HG03571 (cell line): ENCODE results near the gene CD93.

Experiments used
- ATAC-seq: cut with Tn5 transposase; IDR thresholded peaks from one replicate; pipeline ENCODE4 v1.9.1; 2021; ENCODE audit not compliant: unreplicated experiment

The CD93 gene

DNA sequence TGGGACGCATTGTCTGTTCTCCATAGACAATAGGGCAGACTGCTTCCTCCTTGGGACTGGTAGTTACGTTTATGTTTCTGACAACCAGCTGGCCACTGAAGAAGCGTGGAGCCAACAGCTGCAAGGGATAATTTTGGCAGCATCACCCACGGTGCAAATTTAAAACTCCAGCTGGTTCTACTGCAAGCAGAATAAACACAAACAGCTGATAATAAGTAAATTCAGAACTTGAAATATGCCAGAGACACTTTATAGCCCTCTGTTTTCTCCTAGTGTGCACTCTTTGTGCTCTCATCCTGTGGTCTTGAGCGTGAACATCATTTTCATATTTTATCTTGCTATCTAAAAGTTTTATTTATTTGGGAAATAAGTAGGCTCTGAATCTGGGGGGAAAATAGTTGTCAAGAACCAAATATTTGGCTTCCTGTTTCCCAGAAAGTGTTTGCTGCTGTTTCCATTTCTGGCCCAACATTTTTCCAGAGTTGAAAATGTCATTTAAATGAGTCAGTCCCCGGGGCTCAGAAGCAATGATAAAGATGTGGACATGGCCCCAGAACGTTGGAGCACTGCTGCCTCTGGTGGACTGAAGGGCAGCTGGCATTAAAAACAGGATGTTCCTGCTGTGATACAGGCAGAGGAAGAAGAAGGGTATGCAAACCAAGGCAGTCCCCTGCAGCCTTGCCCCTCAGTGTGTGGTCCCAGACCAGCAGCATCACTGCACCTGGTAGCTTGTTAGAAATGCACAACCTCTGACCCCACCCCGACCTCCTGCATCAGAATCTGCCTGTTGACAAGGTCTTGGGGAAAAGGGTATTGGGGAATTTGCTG, 24.2 kb downstream of the CD93 start:
- ATAC-seq = no peak

DNA sequence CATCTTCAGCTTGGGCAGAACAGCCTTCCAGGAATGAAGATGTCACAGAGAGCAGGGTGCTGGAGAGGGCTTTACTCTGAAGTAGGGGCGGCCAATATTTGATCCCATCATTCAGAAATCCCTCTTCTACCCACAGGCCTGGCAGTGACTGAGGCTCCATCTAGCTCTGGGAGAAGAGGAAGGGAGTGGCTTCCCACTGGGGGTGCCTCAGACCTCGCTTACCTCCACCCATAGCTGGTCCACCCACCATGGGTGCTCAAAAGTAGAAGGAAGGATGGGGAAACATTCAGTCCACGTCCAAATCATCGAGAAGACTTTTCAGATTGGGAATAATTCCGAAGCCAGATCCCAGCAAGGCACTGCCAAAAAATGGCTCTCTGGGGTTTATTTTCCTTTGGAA, 24.9 kb downstream of the CD93 start:
- ATAC-seq = no peak

GRCh38 chr20:23060629-23061028, 25.5 kb downstream of the CD93 start:
- ATAC-seq = no peak

DNA sequence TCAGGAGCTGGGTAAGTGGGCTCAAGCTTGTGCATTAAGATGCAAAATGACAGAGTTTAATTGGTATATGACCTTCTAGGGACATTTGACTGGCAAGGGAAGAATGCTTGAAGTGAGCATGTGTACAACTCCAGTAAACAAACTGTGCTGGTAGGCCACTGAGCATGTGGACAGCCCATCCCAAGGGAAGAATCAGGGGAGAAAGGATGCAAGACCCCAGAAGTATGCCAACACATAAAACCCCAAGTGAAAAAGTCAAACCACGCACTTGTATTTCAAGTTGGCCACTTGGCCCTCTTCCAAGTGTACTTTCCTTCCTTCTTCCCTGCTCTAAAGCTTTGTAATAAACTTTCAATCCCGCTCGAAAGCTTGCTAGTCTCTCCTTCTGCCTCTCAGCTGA, 26.3 kb downstream of the CD93 start:
- ATAC-seq = no peak

- no peak for ATAC-seq
These were observed 27.1 kb downstream of the CD93 start for GRCh38 chr20:23059001-23059400.

- ATAC-seq = no peak
These were observed 27.9 kb downstream of the CD93 start for GRCh38 chr20:23058240-23058639.

- no peak for ATAC-seq
These were observed 33.2 kb downstream of the CD93 start for GRCh38 chr20:23052904-23053303.

DNA sequence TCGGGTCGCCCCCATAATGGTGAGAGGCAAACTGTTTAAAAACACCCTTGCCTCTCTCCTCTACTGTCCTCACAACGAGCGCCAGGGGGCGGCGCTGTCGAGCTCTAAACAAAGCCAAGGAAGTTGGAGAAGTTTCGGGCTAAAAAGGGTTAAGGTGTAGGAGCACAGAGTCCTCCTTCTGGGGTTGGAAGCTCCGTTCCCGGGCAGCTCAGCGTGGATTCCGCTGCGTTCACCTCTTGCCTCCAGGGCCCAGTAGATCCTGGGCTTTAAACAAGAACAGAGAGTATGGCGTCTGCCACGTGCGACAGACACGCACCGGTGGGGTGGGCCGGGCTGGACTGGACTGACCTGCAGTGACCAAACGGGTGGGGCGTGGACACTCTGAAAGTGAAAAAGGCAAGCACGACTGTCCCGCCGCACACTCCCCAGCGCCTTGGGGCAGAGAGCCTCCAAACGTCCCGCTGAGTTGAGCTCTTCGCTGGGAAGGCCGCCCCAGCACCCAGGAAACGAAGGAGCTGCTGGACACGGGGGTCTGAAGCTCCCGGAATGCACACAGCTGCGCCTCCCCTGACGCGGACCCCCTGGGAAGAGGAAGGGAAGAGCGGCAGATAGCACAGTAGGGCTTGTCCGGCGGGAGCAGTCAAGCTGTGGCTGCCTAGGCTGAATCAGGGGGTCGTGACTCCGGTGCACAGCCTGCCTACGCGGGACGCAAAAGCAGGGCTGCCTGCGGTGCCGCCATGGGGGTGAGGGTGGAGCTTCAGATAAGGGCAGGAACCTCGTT, 35.1 kb downstream of the CD93 start:
- no peak for ATAC-seq

DNA sequence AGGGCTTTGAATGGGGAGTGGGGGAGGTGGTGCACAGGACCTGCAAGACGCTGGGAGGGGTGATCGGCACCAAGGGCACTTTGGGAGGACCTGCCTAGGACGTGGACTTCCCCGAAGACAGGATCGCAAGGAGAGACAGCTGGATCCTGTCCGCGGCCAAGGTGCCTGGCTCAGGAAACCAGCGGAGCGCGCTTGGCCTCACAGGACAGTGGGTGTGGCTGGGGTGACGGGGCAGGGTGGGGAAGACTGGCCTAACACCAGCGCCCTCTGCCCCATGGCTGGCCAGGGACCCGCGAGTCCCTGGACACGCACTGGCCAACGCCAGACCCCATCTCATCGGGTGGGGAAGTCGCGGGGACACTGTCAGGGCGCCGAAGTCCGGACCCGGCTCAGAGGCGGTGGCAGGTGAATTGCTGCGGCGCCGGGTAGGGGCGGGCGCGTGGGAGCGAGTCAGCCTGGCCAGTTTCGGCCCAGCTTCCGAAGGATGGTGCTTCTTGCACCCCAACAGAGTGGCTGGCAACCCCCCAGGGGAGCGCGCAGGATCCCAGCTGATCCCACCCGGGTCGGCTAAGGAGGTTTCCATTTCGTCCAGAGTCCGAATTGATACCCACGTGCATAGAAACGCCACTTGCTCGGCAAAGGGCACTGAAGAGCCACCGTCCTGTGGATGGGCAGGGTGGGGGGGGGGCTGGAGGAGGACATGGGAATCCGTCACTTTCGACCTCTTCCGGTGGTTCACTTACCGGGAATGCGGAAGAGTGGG, 35.9 kb downstream of the CD93 start:
- ATAC-seq = no peak

- ATAC-seq = no peak
These were observed 36.7 kb downstream of the CD93 start, which contains the start of gene THBD for GRCh38 chr20:23049201-23050075. TSS of gene THBD (minus strand) at chr20:23049672. CDS start at chr20:23049504, 168 bp downstream.

GRCh38 chr20:23048283-23049200, 37.6 kb downstream of the CD93 start:
- ATAC-seq = no peak

- no peak for ATAC-seq
These were observed 38.3 kb downstream of the CD93 start for GRCh38 chr20:23047738-23048214.

DNA sequence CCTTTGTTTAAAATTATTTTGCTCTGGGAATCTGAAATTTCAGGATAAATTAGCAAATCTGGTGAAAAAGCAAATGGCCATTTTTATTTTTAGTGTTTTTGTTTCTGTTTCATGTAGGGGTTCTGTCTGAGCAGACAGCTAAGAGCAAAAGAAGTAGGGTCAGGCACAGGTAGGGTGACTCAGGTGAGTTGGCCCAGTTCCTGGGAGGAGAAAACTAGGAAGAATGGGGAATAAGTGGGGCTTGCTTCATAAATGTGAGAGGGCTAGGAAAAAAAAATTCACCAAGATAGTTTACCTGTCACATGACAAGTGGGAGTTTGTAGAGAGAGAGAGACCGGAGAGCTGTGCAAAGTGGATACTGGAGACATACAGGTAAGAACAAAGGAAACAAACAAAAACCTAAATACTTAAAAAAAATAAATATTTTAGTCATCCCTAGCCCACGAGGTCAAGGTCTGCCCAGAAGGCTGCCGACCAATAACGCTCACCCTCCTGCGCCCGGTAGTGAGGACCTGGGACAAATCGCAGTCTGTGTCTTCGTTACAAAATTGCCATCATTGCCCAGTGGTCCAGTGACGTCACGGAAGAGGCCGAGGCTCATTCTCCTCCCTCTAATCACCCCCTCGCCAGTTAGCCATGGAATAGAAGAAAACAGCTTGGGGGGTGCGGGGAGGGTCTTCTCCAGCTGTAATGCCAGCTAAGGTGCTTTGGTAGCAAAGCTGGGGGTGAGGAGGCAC, 39.0 kb downstream of the CD93 start:
- no peak for ATAC-seq

- ATAC-seq = no peak
These were observed 39.7 kb downstream of the CD93 start for GRCh38 chr20:23046431-23046830.

DNA sequence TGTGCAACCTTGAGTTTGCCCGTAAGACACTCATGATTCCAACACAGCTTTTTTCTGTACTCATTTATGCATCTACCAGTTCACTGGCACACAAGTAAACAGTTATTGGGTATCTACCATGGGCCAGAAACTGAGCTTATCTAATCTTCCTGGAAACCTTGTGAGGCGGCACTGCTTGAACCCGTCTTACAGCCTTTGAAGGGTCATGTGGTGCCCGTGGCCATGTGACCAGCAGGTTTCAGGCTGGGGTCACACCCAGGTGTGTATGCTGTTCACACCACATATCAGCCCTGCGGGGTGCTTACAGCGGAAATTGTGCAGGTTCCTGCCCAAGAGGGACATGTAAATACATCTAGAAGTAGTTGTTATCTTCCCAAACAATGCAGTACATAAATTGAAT, 42.7 kb downstream of the CD93 start:
- no peak for ATAC-seq

DNA sequence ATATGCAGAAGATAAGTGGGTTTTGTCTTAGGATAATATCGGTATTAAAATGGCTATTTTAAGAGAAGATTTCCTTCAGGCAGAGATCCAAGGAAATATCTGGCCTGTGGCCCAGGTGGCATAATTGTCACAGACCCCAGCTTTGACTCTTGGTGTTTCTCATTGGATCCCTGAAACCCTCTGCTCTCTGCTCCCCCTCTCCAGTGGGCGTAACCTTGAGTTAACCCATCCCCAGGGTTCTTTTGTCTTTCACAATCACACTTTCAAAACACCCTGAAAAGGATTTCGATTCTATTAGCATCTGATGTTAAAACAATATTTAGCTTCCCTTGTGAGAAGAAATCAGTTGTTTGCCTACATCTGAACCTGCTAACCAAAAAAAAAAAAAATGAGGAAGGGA, 43.9 kb downstream of the CD93 start:
- no peak for ATAC-seq

- ATAC-seq = no peak
These were observed 46.1 kb downstream of the CD93 start for GRCh38 chr20:23039885-23040508.
